ENCODE measurements around the gene FLYWCH1. TPM values are rescaled to one million over a fixed set of nuclear protein-coding genes. Genes with fewer than 3 reads are reported as not detected.

FLYWCH1 gene
- total RNA-seq, 2 donors from 2014 or later, result 65.6 to 72.8 TPM

DNA sequence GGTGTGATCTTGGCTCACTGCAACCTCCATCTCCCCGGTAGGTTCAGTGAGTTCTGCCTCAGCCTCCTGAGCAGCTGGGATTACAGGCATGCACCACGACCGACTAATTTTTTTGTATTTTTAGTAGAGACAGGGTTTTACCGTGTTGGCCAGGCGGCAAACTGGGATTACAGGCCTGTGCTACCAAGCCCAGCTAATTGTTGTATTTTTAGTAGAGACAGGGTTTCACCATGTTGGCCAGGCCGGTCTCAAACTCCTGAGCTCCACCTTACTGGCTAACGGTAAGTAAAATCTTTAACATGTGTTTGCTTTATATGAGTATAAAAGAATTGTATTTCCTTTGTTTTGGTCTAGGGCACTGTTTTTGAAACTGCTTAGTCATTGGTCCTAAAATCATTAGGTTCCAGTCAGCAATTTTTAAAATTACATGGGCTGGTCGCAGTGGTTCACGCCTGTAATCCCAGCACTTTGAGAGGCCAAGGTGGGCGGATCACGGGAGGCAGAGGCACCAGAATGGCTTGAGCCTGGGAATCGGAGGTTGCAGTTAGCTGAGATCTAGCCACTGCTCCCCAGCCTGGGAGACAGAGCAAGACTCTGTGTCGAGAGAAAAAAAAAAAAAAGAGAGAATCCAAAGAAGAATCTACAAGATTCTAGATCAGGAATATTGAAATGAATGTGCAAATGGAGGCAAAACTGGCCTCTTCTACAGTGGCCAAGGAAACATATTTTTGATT, 3.6 kb downstream of the FLYWCH1 start:
- H3K27me3 ChIP-seq (replicated peaks; ENCODE audit: insufficient read depth), result no peaks in the 10 kb centered on the region
- H3K36me3 ChIP-seq, result peaks cover 16% of the 10 kb centered on the region
- no peaks in the 10 kb centered on the region for H3K9me3 ChIP-seq
- DNase-seq (ENCODE audit: low spot score), result no peak
- TF ChIP-seq, protein P1, sequence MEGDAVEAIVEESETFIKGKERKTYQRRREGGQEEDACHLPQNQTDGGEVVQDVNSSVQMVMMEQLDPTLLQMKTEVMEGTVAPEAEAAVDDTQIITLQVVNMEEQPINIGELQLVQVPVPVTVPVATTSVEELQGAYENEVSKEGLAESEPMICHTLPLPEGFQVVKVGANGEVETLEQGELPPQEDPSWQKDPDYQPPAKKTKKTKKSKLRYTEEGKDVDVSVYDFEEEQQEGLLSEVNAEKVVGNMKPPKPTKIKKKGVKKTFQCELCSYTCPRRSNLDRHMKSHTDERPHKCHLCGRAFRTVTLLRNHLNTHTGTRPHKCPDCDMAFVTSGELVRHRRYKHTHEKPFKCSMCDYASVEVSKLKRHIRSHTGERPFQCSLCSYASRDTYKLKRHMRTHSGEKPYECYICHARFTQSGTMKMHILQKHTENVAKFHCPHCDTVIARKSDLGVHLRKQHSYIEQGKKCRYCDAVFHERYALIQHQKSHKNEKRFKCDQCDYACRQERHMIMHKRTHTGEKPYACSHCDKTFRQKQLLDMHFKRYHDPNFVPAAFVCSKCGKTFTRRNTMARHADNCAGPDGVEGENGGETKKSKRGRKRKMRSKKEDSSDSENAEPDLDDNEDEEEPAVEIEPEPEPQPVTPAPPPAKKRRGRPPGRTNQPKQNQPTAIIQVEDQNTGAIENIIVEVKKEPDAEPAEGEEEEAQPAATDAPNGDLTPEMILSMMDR (IDR thresholded peaks at IDR 0.05), result no peak
- peaks cover 9 to 19% of the 10 kb centered on the region in 2 donors for H3K4me1 ChIP-seq (ENCODE audit: control insufficient read depth in 1 of 2, low read depth in 2 of 2)
- ATAC-seq (ENCODE audit: insufficient number of reproducible peaks, low FRiP score, low read depth), result no peak
- no peak overlapping the region for H3K27ac ChIP-seq
- H3K4me3 ChIP-seq, result no peak overlapping the region

DNA sequence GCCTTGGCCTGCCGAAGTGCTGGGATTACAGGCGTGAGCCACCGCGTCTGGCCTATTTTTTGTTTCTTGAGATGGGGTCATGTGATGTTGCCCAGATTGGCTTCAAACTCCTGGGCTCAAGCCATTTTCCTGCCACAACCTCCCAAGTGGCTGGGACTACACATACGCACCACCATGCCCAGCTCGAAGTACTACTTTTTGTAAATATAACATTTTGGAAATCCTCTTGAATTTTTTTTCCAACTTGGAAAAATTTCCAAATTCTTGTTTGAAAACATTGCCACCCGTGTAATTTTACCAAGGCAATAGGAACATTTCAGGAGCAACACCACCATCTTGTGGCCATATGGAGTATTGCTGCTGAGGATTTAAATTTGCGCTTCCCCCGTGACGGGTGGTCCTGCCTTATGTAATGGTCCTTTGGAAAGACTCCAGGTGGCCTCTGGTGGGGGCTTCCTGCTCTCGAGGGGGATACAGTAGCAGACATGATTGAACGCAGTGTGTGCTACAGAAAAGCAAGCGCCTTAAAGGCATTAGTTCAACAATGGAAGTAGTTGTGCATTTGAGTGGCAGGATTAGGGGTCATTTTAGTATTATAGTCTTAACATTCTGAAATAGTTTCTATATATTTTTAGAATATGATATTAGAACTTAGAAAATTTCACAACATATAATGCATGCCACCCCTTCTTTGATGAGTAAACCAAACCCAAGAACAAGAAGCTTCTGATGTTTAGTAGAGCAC, 8.0 kb downstream of the FLYWCH1 start:
- H3K27me3 ChIP-seq (replicated peaks; ENCODE audit: insufficient read depth), result no peaks in the 10 kb centered on the region
- H3K4me1 ChIP-seq (ENCODE audit: control insufficient read depth in 1 of 2, low read depth in 2 of 2), result peaks cover 0 to 6% of the 10 kb centered on the region in 2 donors
- H3K4me3 ChIP-seq, result peak overlapping the region; percentile 14
- no peaks in the 10 kb centered on the region for H3K9me3 ChIP-seq
- H3K27ac ChIP-seq, result peak overlapping the region; percentile 66 to 82
- H3K36me3 ChIP-seq, result peaks cover 17% of the 10 kb centered on the region
- DNase-seq (ENCODE audit: low spot score) (no peak), ATAC-seq (ENCODE audit: insufficient number of reproducible peaks, low FRiP score, low read depth) (peak; percentile 85)
- TF ChIP-seq, protein P1 (IDR thresholded peaks at IDR 0.05), result peak; percentile 92

DNA sequence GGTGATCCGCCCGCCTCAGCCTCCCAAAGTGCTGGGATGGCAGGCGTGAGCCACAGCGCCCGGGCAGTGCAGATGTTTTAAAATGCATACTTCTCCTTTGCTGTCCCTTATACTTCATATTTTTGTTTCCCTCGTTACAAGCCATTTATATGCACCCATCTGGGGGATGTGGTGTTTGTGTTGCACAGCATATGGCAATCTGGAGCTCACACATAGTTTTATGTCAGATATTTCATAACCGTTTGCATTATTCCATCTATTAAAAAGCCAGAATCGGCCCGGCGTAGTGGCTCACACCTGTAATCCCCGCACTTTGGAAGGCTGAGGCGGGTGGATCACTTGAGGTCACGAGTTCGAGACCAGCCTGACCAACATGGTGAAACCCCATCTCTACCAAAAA, 11.8 kb downstream of the FLYWCH1 start:
- TF ChIP-seq, protein P1 (IDR thresholded peaks at IDR 0.05), result no peak
- Histone ChIP-seq H3K9me3 (no peaks in the 10 kb centered on the region), H3K36me3 (peaks cover 8% of the 10 kb centered on the region), H3K27me3 (replicated peaks; ENCODE audit: insufficient read depth) (no peaks in the 10 kb centered on the region), H3K27ac (no peak overlapping the region), H3K4me1 (ENCODE audit: control insufficient read depth in 1 of 2, low read depth in 2 of 2) (peaks cover 0 to 10% of the 10 kb centered on the region in 2 donors), H3K4me3 (no peak overlapping the region)
- ATAC-seq (ENCODE audit: insufficient number of reproducible peaks, low FRiP score, low read depth), result no peak
- no peak for DNase-seq (ENCODE audit: low spot score)

DNA sequence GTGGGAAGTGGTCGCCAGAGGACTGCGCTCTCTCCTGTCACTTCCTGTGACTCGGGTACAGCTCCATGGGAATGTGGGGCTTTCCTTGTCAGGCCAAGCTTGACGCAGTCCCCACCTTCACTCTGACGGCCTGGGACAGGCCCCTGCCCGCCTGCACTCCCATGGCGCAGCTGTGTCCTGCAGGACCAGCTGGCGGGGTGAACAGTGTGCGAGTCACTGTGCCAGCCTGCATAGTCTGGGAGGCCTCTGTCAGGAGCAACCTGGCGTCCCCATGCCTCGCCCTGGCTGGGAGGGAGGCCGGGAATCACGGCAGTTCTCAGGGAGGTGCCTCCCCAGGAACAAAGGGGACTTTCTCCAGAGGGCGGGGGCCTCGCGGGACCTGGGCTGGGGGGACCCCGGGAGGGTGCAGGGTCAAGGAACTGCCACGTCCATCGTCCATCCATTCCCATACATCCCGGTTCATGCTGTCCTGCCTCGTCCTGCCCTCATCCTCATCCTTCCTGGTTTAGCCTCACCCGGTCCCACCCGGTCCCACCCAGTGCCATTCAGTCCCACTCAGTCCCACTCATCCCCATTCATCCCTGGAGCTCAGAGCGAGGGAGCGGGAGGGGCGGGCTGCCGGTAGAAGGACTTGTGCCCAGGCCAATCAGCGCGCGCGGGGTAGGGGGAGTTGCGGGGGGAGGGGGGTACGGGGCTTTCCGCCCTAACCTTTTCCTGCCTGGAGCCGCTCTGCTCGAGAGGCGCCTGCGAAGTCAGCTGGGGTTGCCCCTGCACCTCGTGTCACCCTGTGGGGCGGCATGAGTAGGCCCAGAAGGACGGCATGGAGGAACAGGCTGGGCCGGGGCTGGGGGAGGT, 13.4 kb downstream of the FLYWCH1 start:
- H3K27me3 ChIP-seq (replicated peaks; ENCODE audit: insufficient read depth), result no peaks in the 10 kb centered on the region
- no peak overlapping the region for H3K27ac ChIP-seq
- TF ChIP-seq, protein P1 (IDR thresholded peaks at IDR 0.05), result no peak
- no peak for DNase-seq (ENCODE audit: low spot score)
- peaks cover 13% of the 10 kb centered on the region for H3K36me3 ChIP-seq
- peaks cover 0 to 5% of the 10 kb centered on the region in 2 donors for H3K4me1 ChIP-seq (ENCODE audit: control insufficient read depth in 1 of 2, low read depth in 2 of 2)
- ATAC-seq (ENCODE audit: insufficient number of reproducible peaks, low FRiP score, low read depth), result no peak
- no peaks in the 10 kb centered on the region for H3K9me3 ChIP-seq
- no peak overlapping the region for H3K4me3 ChIP-seq

All from thoracic aorta (tissue), 2 donors.